Activated T-cell treated with anti-CD3 and anti-CD28 coated beads, Interleukin-2, amount 50 U/mL, for 4 hours (primary cell): ENCODE data around the gene CARMIL3. TPM values are rescaled to one million over a fixed set of nuclear protein-coding genes. Genes with fewer than 3 reads are reported as not detected.
A peak's percentile ranks its signal among the peaks of the same experiment; 100 is the strongest.

Experiments
- ATAC-seq, 2 donors: fragments of 200-7000 bp; cut with Tn5 transposase; one replicate each; pipeline ENCODE4 v1.10.0; 2021
- DNase-seq: peaks from one replicate; pipeline ENCODE4 v3.0.0-alpha.2; 2020
- H3K27me3 Mint-ChIP-seq: one replicate; pipeline ENCODE4 v1.8.0; 2021; ENCODE audit warnings: low read depth, mixed read lengths
- H3K36me3 Mint-ChIP-seq: one replicate; pipeline ENCODE4 v1.8.0; 2022; ENCODE audit warnings: mixed read lengths; ENCODE audit not compliant: insufficient read depth
- H3K4me1 Mint-ChIP-seq: one replicate; pipeline ENCODE4 v1.8.0; 2021; ENCODE audit warnings: low read depth, mixed read lengths
- H3K4me3 Mint-ChIP-seq: one replicate; pipeline ENCODE4 v1.8.0; 2021; ENCODE audit warnings: mild to moderate bottlenecking, moderate library complexity, mixed read lengths
- H3K9me3 Mint-ChIP-seq: one replicate; pipeline ENCODE4 v1.8.0; 2021; ENCODE audit warnings: mixed read lengths
- total RNA-seq, 3 donors: library from RNA; stranded (reverse); gene quantifications; one replicate each; pipeline ENCODE4 v1.2.1, GENCODE V29; 2021

CARMIL3 gene
- total RNA-seq, 3 donors from 2014 or later = 1.3 to 1.8 (median 1.3) TPM

GRCh38 chr14:24086193-24086955 lies 34.6 kb downstream of the CARMIL3 start:
- DNase-seq (no peak), ATAC-seq (no peak)
- Mint-ChIP-seq H3K4me1 (peaks cover 16% of the 10 kb centered on the region), H3K36me3 (no peaks in the 10 kb centered on the region), H3K9me3 (no peaks in the 10 kb centered on the region), H3K4me3 (no peak overlapping the region), H3K27me3 (no peaks in the 10 kb centered on the region)

- Mint-ChIP-seq H3K27me3 (no peaks in the 10 kb centered on the region), H3K9me3 (no peaks in the 10 kb centered on the region), H3K4me1 (peaks cover 13% of the 10 kb centered on the region), H3K4me3 (no peak overlapping the region), H3K36me3 (no peaks in the 10 kb centered on the region)
- ATAC-seq (no peak), DNase-seq (no peak)
Measured at GRCh38 chr14:24087004-24087403, 35.2 kb downstream of the CARMIL3 start.

GRCh38 chr14:24088095-24088494 lies 36.3 kb downstream of the CARMIL3 start:
- DNase-seq (no peak), ATAC-seq (no peak)
- no peaks in the 10 kb centered on the region for H3K27me3 Mint-ChIP-seq
- peaks cover 12% of the 10 kb centered on the region for H3K4me1 Mint-ChIP-seq
- H3K9me3 Mint-ChIP-seq = no peaks in the 10 kb centered on the region
- H3K36me3 Mint-ChIP-seq = no peaks in the 10 kb centered on the region
- H3K4me3 Mint-ChIP-seq = no peak overlapping the region

GRCh38 chr14:24089890-24090289 lies 38.1 kb downstream of the CARMIL3 start:
- Mint-ChIP-seq H3K27me3 (no peaks in the 10 kb centered on the region), H3K9me3 (no peaks in the 10 kb centered on the region), H3K4me1 (peaks cover 19% of the 10 kb centered on the region)

GRCh38 chr14:24092110-24092504 lies 40.3 kb downstream of the CARMIL3 start:
- no peak for ATAC-seq
- Mint-ChIP-seq H3K4me3 (peak overlapping the region; percentile 97), H3K4me1 (peaks cover 34% of the 10 kb centered on the region), H3K27me3 (no peaks in the 10 kb centered on the region), H3K9me3 (no peaks in the 10 kb centered on the region), H3K36me3 (peaks cover 10% of the 10 kb centered on the region)
- DNase-seq = no peak

More at GRCh38 chr14:24089890-24090289, 38.1 kb downstream of the CARMIL3 start:
- ATAC-seq (no peak), DNase-seq (no peak)
- Mint-ChIP-seq H3K4me3 (no peak overlapping the region), H3K36me3 (no peaks in the 10 kb centered on the region)

- Mint-ChIP-seq H3K9me3 (no peaks in the 10 kb centered on the region), H3K4me1 (peaks cover 34% of the 10 kb centered on the region), H3K4me3 (peak overlapping the region; percentile 97), H3K36me3 (peaks cover 10% of the 10 kb centered on the region), H3K27me3 (no peaks in the 10 kb centered on the region)
- DNase-seq = no peak
- ATAC-seq = no peak
Measured at GRCh38 chr14:24092505-24093206, 40.8 kb downstream of the CARMIL3 start.

- no peaks in the 10 kb centered on the region for H3K27me3 Mint-ChIP-seq
- H3K9me3 Mint-ChIP-seq = no peaks in the 10 kb centered on the region
- H3K4me3 Mint-ChIP-seq = peak overlapping the region; percentile 97
- DNase-seq (no peak), ATAC-seq (no peak)
- H3K4me1 Mint-ChIP-seq = peaks cover 34% of the 10 kb centered on the region
- peaks cover 10% of the 10 kb centered on the region for H3K36me3 Mint-ChIP-seq
Measured at GRCh38 chr14:24093207-24093900, 41.5 kb downstream of the CARMIL3 start.

- Mint-ChIP-seq H3K9me3 (no peaks in the 10 kb centered on the region), H3K36me3 (peaks cover 10% of the 10 kb centered on the region), H3K27me3 (no peaks in the 10 kb centered on the region), H3K4me3 (peak within 1 kb of the TSS; percentile 97), H3K4me1 (peaks cover 34% of the 10 kb centered on the region)
- DNase-seq = peak; percentile 78
- peak; percentile 73 to 76 for ATAC-seq
Measured at GRCh38 chr14:24093901-24094840, 42.4 kb downstream of the CARMIL3 start, which contains the start of gene PCK2. TSS of gene PCK2 (plus strand) at chr14:24094311. CDS start at chr14:24094406, 95 bp downstream.

GRCh38 chr14:24094841-24095270 lies 43.0 kb downstream of the CARMIL3 start:
- ATAC-seq = peak; percentile 6 to 8
- Mint-ChIP-seq H3K9me3 (no peaks in the 10 kb centered on the region), H3K4me1 (peaks cover 29% of the 10 kb centered on the region), H3K27me3 (no peaks in the 10 kb centered on the region), H3K4me3 (peak overlapping the region; percentile 97), H3K36me3 (peaks cover 14% of the 10 kb centered on the region)
- DNase-seq = no peak

- peak; percentile 20 for ATAC-seq
- peaks cover 27% of the 10 kb centered on the region for H3K4me1 Mint-ChIP-seq
Measured at GRCh38 chr14:24095271-24096068, 43.7 kb downstream of the CARMIL3 start.

GRCh38 chr14:24096545-24097181 lies 44.9 kb downstream of the CARMIL3 start:
- H3K9me3 Mint-ChIP-seq = no peaks in the 10 kb centered on the region
- H3K36me3 Mint-ChIP-seq = peaks cover 20% of the 10 kb centered on the region
- H3K27me3 Mint-ChIP-seq = no peaks in the 10 kb centered on the region
- ATAC-seq (no peak), DNase-seq (no peak)
- peak overlapping the region; percentile 48 for H3K4me3 Mint-ChIP-seq
- peaks cover 24% of the 10 kb centered on the region for H3K4me1 Mint-ChIP-seq

More at GRCh38 chr14:24095271-24096068, 43.7 kb downstream of the CARMIL3 start:
- DNase-seq = peak; percentile 35
- H3K36me3 Mint-ChIP-seq = peaks cover 14% of the 10 kb centered on the region
- H3K9me3 Mint-ChIP-seq = no peaks in the 10 kb centered on the region
- no peaks in the 10 kb centered on the region for H3K27me3 Mint-ChIP-seq
- H3K4me3 Mint-ChIP-seq = peak overlapping the region; percentile 97

- H3K4me3 Mint-ChIP-seq = no peak overlapping the region
- peaks cover 19% of the 10 kb centered on the region for H3K4me1 Mint-ChIP-seq
- ATAC-seq (no peak), DNase-seq (no peak)
- peaks cover 32% of the 10 kb centered on the region for H3K36me3 Mint-ChIP-seq
- no peaks in the 10 kb centered on the region for H3K27me3 Mint-ChIP-seq
- no peaks in the 10 kb centered on the region for H3K9me3 Mint-ChIP-seq
Measured at GRCh38 chr14:24098229-24098926, 46.6 kb downstream of the CARMIL3 start.
